Daoy (cell line): ENCODE measurements around the gene RNFT2. TPM values are rescaled to one million over a fixed set of nuclear protein-coding genes. Genes with fewer than 3 reads are reported as not detected.
A peak's percentile ranks its signal among the peaks of the same experiment; 100 is the strongest.
"Not testable (repeated sequence)": the region's sequence is repeated elsewhere in the genome, so short reads cannot be mapped to it uniquely, and the experiment has no call there.

Source experiments
- DNase-seq: peaks from one replicate; pipeline ENCODE4 v3.0.0-alpha.2; 2015; ENCODE audit warnings: low read depth
- total RNA-seq: library from RNA; depleted of rRNA; stranded (reverse); fragments of >200 nt; shearing (Covaris generic); gene quantifications from 2 replicates; pipeline ENCODE4 v1.2.3, GENCODE V29; 2014

Gene RNFT2
- total RNA-seq, 1 experiment from 2014 or later = 11.4 TPM

GRCh38 chr12:116744766-116745165 lies 6.7 kb downstream of the RNFT2 start:
- no peak for DNase-seq

- DNase-seq = no peak
Observed at GRCh38 chr12:116745554-116745953, 7.4 kb downstream of the RNFT2 start.

- no peak for DNase-seq
Observed at GRCh38 chr12:116749884-116750283, 11.8 kb downstream of the RNFT2 start.

GRCh38 chr12:116750298-116750697 lies 12.2 kb downstream of the RNFT2 start:
- no peak for DNase-seq

GRCh38 chr12:116754097-116754496 lies 16.0 kb downstream of the RNFT2 start:
- DNase-seq = not testable (repeated sequence)

- DNase-seq = not testable (repeated sequence)
Observed at GRCh38 chr12:116754783-116755182, 16.7 kb downstream of the RNFT2 start.

GRCh38 chr12:116759783-116760621 lies 21.9 kb downstream of the RNFT2 start:
- DNase-seq = no peak

GRCh38 chr12:116760622-116761020 lies 22.5 kb downstream of the RNFT2 start:
- no peak for DNase-seq

GRCh38 chr12:116761499-116761898 lies 23.4 kb downstream of the RNFT2 start:
- DNase-seq = no peak

GRCh38 chr12:116765271-116765670 lies 27.2 kb downstream of the RNFT2 start:
- no peak for DNase-seq

- DNase-seq = no peak
Observed at GRCh38 chr12:116766285-116766684, 28.2 kb downstream of the RNFT2 start.

- DNase-seq = no peak
Observed at GRCh38 chr12:116766746-116767145, 28.6 kb downstream of the RNFT2 start.

GRCh38 chr12:116771651-116772050 lies 33.5 kb downstream of the RNFT2 start:
- DNase-seq = peak; percentile 12

GRCh38 chr12:116773276-116773731 lies 35.2 kb downstream of the RNFT2 start:
- DNase-seq = no peak

- no peak for DNase-seq
Observed at GRCh38 chr12:116774020-116774419, 35.9 kb downstream of the RNFT2 start.

GRCh38 chr12:116777245-116777644 lies 39.1 kb downstream of the RNFT2 start:
- no peak for DNase-seq

- DNase-seq = no peak
Observed at GRCh38 chr12:116779597-116779996, 41.5 kb downstream of the RNFT2 start.

- DNase-seq = no peak
Observed at GRCh38 chr12:116780942-116781341, 42.8 kb downstream of the RNFT2 start.

- DNase-seq = no peak
Observed at GRCh38 chr12:116783525-116784237, 45.6 kb downstream of the RNFT2 start.

- peak; percentile 10 for DNase-seq
Observed at GRCh38 chr12:116784238-116784612, 46.1 kb downstream of the RNFT2 start.

GRCh38 chr12:116789562-116789961 lies 51.4 kb downstream of the RNFT2 start:
- not testable (repeated sequence) for DNase-seq

- DNase-seq = no peak
Observed at GRCh38 chr12:116790066-116790465, 52.0 kb downstream of the RNFT2 start.

- no peak for DNase-seq
Observed at GRCh38 chr12:116792403-116792802, 54.3 kb downstream of the RNFT2 start.
